ENCODE results near the gene DKK1.

DKK1 gene, protein sequence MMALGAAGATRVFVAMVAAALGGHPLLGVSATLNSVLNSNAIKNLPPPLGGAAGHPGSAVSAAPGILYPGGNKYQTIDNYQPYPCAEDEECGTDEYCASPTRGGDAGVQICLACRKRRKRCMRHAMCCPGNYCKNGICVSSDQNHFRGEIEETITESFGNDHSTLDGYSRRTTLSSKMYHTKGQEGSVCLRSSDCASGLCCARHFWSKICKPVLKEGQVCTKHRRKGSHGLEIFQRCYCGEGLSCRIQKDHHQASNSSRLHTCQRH

GRCh38 chr10:52313933-52314821 lies at the start of gene DKK1:
TSS of gene DKK1 (plus strand) at chr10:52314281. CDS start at chr10:52314435, 154 bp downstream.
- peak; percentile 51 for DNase-seq

GRCh38 chr10:52265131-52265926 lies 48.8 kb upstream of the DKK1 start:
- DNase-seq: no peak

DNA sequence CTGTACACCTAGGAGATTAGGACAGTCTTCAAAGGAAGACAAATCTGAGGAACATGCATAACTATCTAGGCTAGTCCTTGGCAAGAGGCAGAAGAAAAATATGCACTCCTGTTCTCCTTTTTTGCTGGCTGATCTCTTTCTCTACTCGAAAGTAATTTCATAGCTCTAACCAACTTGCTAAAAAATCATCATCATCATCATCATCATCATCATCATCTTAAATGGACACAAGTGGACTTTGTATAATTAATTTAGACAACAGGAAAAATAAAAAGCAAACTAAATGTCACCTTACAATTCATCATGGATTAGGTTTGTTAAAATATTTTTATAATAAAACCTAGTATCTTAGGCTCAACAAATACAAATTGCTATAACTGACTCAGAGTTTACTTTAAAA lies 47.2 kb upstream of the DKK1 start:
- DNase-seq: no peak

- DNase-seq: no peak
Measured at GRCh38 chr10:52268790-52269189, 45.3 kb upstream of the DKK1 start.

DNA sequence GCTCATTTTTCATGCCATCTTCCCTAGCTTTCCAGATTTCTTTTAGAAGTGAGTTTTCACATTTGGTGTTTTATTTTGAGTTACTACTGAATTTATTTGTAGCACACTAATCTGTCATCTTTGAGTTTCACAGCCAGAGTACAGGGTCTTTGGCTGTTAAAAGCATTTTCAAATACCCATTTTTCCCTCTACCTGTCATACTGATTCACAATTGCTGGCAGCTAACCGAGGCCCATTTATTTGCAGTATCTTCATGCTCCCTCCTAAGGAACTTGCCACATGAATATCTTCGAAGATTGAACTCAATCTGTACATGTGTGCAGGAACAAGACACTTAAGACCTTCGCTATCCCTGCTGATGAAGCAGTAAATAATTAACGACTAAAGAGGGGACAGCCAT lies 44.8 kb upstream of the DKK1 start:
- no peak for DNase-seq

- no peak for DNase-seq
Measured at GRCh38 chr10:52276163-52276562, 37.9 kb upstream of the DKK1 start.

- no peak for DNase-seq
Measured at GRCh38 chr10:52276986-52277385, 37.1 kb upstream of the DKK1 start.

DNA sequence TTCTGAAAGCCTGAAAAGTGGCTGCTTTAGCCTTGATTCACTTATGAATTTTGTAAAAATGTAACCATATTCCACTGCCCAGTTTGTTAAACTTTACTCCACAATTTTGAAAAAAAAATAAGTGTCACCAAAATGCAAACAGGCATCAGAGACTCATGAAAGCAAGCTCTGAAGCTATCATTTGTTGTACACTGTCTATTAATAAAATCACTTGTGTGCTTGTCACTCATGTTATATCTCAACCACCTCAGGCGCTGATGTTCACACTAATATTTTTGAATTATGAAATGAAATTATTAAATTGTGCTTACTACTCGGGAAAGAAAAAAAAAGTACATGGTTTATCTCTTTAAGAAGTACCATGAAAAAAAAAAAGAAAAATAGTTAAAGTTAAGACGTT lies 34.5 kb upstream of the DKK1 start:
- DNase-seq: no peak

DNA sequence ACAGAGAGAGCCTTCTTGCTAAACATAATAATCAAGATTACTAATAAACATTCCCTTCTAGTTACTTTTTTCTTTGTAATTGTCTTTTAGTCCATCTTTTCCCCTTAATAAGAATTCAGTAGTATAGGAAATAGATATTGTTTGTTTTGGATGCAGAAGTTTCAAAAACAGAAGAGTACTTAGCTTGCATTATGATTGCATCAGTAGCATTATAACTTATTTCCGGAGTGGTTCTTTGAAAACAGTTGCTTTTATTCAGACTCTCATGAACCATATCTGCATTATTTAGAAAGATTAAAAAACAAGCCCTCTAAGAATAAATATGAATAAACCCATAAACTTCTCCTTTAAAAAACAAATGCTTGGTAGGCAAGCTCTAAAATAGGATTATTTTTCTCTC lies 34.0 kb upstream of the DKK1 start:
- no peak for DNase-seq

GRCh38 chr10:52283174-52283573 lies 30.9 kb upstream of the DKK1 start:
- DNase-seq: no peak

GRCh38 chr10:52284416-52285013 lies 29.6 kb upstream of the DKK1 start:
- DNase-seq: no peak

DNA sequence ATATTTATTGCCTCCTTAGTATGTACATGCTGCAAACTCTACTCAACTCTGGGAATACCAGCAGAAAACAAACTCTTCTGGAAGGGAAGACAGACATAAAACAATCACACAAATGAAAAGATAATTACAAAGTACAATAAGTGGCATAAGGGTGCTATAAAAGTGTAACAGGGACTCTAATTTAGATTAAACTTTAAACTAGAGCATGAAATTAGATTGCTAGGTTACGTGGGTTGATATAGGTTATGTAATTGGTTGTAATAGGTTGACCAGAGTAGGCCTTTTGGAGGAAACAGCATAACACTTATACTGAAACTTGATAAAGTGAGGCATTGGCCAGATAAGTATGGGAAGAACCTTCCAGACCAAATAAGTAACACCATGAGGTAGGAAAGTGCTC lies 26.2 kb upstream of the DKK1 start:
- no peak for DNase-seq

DNA sequence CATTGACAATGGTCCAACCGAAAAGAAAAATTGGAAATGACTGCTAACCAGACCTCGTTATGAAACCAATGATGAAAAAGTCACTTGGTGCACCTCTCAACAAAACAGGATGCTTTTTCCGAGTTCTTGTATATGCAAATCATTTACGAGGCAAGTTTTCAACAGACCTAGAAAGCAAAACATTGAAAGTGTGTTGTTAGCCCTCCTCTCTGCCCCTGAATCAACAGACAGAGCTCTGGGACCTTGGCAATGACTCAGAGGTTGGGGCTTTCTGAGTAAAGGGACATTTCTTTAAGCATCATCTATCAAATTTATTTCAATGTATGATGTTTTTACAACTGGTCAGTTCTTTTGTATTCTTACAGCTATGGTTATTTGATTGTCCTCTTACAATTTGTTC lies 16.3 kb upstream of the DKK1 start:
- no peak for DNase-seq

GRCh38 chr10:52300599-52301277 lies 13.3 kb upstream of the DKK1 start:
- no peak for DNase-seq

DNA sequence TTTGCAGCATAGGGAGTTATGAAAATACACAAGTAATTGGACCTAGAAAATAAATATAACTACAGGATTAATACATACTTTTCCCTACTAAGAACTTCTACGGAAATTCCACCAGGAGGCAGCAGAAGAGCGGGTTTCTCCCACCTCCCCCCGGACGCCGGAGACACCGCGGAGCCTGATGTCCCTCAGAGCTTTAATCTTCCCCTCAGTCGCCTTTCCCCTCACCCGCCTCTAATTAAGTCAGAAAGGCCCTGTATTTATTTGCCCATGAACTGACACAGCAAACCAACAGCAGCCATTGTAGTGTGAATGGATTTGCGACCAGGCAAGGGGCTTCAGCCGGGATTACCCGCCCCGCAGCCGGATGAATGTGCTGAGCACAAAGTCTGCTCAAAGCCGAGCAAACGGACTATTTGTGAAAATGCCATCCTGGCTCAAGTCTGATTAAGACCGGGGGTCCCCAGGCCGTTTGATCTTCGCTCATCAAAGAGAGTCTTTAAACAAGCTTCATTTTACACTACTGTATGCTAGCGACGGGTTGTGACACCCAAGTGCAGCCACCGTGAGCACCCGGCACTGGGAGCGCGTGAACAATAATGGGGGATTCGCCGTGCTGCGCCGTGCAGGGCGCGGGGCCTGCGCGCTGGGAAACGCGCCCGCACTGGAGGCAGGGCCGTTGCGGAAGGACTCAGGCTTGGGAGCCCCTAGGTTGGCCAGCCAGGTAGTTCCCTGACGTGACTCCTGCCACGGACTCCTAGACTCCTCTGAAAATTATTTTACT lies 5.6 kb upstream of the DKK1 start:
- DNase-seq: peak; percentile 77

GRCh38 chr10:52312942-52313255 lies 1.2 kb upstream of the DKK1 start:
- no peak for DNase-seq

DNA sequence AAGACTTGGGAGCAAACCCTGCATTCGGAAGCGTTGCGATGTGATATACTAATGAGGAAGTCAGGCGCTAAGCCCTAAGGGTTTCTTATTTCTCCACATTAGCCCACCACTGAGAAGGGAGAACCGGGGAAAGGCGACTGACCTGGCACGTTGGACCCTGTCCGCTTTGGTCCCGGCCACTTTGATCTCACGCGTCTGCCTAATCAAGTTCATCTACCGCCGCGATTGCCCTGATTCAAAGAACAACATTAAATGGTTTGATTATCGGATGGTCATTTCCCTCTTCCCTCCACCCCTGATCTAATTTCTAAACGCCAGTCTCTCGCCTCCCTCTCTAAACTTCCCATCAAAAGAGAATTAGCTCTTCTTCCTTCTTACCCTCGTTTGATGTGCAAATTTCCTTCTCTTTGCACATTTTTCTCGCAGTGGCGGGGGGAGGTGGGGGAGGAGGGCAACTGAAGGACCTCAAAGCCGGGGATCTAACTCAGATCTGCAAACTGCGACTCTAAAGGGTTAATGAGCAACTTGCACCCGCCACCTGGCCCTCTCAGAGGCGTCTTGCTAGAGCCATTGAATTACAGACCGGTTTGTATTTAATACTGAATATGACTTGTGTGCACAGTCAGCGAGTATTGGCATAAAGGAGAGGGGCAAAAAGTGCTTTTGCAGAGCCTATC lies 687 bp upstream of the DKK1 start:
- no peak for DNase-seq

DNA sequence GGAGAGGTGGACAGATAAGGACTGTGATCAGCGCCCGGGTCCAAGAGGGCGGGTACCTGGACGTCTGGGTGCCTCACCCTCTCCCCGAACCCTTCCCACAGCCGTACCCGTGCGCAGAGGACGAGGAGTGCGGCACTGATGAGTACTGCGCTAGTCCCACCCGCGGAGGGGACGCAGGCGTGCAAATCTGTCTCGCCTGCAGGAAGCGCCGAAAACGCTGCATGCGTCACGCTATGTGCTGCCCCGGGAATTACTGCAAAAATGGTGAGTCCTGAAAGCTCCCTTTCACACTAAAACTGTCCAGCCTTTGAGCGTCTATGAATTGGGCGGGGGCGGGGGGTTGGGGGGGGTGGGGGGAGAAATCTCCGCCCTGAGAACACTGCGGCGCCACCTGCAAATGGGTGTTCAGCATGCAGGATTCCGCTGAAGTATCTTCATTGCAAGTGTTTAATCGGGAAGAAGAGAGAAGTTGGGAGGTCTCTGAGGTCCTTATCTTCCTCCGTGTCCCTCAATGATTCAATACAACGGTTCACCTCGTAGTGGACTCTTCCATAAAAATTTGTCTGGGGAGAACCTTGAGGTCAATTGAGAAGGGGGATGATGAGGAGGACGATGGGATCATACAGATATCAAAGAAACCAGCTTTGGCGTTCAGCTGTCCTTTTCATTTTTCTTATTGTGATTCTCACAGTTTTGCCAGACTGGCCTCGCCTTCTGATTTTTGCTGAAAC lies 906 bp downstream of the DKK1 start:
- no peak for DNase-seq

DNA sequence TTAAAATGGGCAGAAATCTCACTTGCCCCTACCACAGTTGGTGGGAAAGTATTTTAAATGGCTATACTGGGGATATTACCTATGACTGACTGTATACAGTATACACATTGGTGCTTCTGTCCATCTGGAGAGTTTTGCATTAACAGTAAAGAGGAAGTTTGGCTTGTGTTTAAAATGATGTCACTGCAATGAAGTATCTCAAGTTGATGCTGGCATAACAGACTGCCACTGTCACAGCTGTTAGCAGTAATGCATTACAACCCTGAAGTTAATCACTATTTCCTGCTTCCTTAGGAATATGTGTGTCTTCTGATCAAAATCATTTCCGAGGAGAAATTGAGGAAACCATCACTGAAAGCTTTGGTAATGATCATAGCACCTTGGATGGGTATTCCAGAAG lies 1.9 kb downstream of the DKK1 start:
- DNase-seq: no peak

DNA sequence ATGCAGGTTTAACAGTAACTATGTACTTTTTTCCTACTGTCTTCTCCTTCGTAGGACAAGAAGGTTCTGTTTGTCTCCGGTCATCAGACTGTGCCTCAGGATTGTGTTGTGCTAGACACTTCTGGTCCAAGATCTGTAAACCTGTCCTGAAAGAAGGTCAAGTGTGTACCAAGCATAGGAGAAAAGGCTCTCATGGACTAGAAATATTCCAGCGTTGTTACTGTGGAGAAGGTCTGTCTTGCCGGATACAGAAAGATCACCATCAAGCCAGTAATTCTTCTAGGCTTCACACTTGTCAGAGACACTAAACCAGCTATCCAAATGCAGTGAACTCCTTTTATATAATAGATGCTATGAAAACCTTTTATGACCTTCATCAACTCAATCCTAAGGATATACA lies 2.4 kb downstream of the DKK1 start:
- DNase-seq: no peak

All from femur (tissue), 1 donor.